SK-N-SH (cell line): ENCODE data around the gene NOX4.

ENCODE experiments used
- CHD2 ChIP-seq: fragments of 150-350 bp; IDR thresholded peaks from 2 replicates; pipeline ENCODE4 v1.6.1; 2018; ENCODE audit warnings: low read length; ENCODE audit not compliant: partially characterized antibody
- EP300 ChIP-seq, 2 experiments: IDR thresholded peaks; 2 replicates each; pipeline versions ENCODE4 v1.4.0 to v1.6.1; 2012; ENCODE audit warnings: borderline replicate concordance in 1 of 2, low read depth in 1 of 2, low read length in 1 of 2
- EZH2phosphoT487 ChIP-seq: fragments of 200-600 bp; sonication (generic); IDR thresholded peaks from 2 replicates; pipeline ENCODE4 v1.6.1; 2017; ENCODE audit warnings: low read depth, mixed run types, mild to moderate bottlenecking, antibody characterized with exemption, moderate library complexity, borderline replicate concordance
- GABPA ChIP-seq: IDR thresholded peaks from 2 replicates; pipeline ENCODE4 v1.4.0; 2012; ENCODE audit warnings: low read depth, mild to moderate bottlenecking
- MAX ChIP-seq: IDR thresholded peaks from 2 replicates; pipeline ENCODE4 v1.4.0; 2012; ENCODE audit warnings: low read depth
- NRF1 ChIP-seq: IDR thresholded peaks from 2 replicates; pipeline ENCODE4 v1.6.1; 2012; ENCODE audit warnings: low read depth, mild to moderate bottlenecking, low read length
- POLR2AphosphoS5 ChIP-seq: IDR thresholded peaks from 2 replicates; pipeline ENCODE4 v1.6.1; 2012; ENCODE audit warnings: low read depth, low read length
- RAD21 ChIP-seq: IDR thresholded peaks from 2 replicates; pipeline ENCODE4 v1.6.1; 2012; ENCODE audit warnings: mild to moderate bottlenecking, low read length
- REST ChIP-seq: IDR thresholded peaks from 2 replicates; pipeline ENCODE4 v1.6.1; 2012; ENCODE audit warnings: mild to moderate bottlenecking, low read depth, low read length, moderate library complexity
- RFX5 ChIP-seq: IDR thresholded peaks from 2 replicates; pipeline ENCODE4 v1.6.1; 2012; ENCODE audit warnings: mild to moderate bottlenecking, improper control_type of control experiment, low read length
- TAF1 ChIP-seq: IDR thresholded peaks from 2 replicates; pipeline ENCODE4 v1.6.1; 2012; ENCODE audit warnings: low read depth, mild to moderate bottlenecking, low read length, moderate library complexity, borderline replicate concordance
- TF ChIP-seq, protein P1 (sequence below): fragments of 200-600 bp; sonication (generic); IDR thresholded peaks from 2 replicates; pipeline ENCODE4 v1.6.1; 2017; ENCODE audit warnings: antibody characterized with exemption, mild to moderate bottlenecking, moderate library complexity
- TF ChIP-seq, protein P2 (sequence below): IDR thresholded peaks from 2 replicates; pipeline ENCODE4 v1.4.0; 2012; ENCODE audit warnings: low read depth, borderline replicate concordance
- TF ChIP-seq, protein P3 (sequence below): fragments of 150-350 bp; IDR thresholded peaks from 2 replicates; pipeline ENCODE4 v1.6.1; 2017; ENCODE audit warnings: antibody characterized with exemption, low read length, low read depth, borderline replicate concordance

GRCh38 chr11:89504270-89504669 is 13.1 kb upstream of the NOX4 start:
- TF ChIP-seq, protein P1, sequence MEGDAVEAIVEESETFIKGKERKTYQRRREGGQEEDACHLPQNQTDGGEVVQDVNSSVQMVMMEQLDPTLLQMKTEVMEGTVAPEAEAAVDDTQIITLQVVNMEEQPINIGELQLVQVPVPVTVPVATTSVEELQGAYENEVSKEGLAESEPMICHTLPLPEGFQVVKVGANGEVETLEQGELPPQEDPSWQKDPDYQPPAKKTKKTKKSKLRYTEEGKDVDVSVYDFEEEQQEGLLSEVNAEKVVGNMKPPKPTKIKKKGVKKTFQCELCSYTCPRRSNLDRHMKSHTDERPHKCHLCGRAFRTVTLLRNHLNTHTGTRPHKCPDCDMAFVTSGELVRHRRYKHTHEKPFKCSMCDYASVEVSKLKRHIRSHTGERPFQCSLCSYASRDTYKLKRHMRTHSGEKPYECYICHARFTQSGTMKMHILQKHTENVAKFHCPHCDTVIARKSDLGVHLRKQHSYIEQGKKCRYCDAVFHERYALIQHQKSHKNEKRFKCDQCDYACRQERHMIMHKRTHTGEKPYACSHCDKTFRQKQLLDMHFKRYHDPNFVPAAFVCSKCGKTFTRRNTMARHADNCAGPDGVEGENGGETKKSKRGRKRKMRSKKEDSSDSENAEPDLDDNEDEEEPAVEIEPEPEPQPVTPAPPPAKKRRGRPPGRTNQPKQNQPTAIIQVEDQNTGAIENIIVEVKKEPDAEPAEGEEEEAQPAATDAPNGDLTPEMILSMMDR, result no peak
- TF ChIP-seq POLR2AphosphoS5 (no peak), NRF1 (no peak), GABPA (no peak), REST (no peak), MAX (no peak), RAD21 (no peak), TAF1 (no peak), RFX5 (no peak), CHD2 (no peak), EP300 (IDR thresholded peaks at IDR 0.05; ENCODE audit: borderline replicate concordance in 1 of 2, low read depth in 1 of 2, low read length in 1 of 2) (no peak), EZH2phosphoT487 (no peak)
- TF ChIP-seq, protein P2, sequence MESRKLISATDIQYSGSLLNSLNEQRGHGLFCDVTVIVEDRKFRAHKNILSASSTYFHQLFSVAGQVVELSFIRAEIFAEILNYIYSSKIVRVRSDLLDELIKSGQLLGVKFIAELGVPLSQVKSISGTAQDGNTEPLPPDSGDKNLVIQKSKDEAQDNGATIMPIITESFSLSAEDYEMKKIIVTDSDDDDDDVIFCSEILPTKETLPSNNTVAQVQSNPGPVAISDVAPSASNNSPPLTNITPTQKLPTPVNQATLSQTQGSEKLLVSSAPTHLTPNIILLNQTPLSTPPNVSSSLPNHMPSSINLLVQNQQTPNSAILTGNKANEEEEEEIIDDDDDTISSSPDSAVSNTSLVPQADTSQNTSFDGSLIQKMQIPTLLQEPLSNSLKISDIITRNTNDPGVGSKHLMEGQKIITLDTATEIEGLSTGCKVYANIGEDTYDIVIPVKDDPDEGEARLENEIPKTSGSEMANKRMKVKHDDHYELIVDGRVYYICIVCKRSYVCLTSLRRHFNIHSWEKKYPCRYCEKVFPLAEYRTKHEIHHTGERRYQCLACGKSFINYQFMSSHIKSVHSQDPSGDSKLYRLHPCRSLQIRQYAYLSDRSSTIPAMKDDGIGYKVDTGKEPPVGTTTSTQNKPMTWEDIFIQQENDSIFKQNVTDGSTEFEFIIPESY, result no peak
- TF ChIP-seq, protein P3, sequence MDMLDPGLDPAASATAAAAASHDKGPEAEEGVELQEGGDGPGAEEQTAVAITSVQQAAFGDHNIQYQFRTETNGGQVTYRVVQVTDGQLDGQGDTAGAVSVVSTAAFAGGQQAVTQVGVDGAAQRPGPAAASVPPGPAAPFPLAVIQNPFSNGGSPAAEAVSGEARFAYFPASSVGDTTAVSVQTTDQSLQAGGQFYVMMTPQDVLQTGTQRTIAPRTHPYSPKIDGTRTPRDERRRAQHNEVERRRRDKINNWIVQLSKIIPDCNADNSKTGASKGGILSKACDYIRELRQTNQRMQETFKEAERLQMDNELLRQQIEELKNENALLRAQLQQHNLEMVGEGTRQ, result no peak
